ENCODE measurements around the gene SPAG16.

SPAG16 gene

DNA sequence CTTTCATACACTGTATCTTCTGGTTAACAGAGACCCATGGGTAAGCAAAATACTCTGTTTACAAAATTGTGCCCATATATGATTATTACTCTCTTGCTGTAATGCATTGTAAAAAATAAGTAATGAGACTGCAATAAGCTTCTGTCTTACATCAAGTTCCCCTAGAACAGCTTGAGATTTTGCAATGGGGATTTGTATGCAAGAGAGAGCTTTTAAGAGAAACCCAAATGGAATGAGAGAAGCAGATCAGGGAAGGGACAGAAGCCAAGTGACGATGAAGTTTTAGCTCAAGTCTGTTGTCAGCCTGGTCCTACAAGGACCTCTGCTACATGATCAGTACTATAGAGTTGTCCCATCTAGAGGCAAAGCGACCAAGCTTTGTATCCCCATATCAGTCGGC is 908.4 kb downstream of the SPAG16 start:
- Histone ChIP-seq H3K4me1 (ENCODE audit: control insufficient read depth, insufficient read depth, low read length) (no peaks in the 10 kb centered on the region), H3K36me3 (ENCODE audit: control insufficient read depth, insufficient read depth, low read length) (no peaks in the 10 kb centered on the region), H3K4me3 (ENCODE audit: insufficient read depth, low read depth, low read length) (no peak overlapping the region), H3K27ac (ENCODE audit: insufficient read depth, low read depth, low read length, poor library complexity, severe bottlenecking) (no peak overlapping the region), H3K9me3 (ENCODE audit: control insufficient read depth, low read length) (no peaks in the 10 kb centered on the region), H3K27me3 (ENCODE audit: control insufficient read depth, insufficient read depth, low read length, poor library complexity, severe bottlenecking) (no peaks in the 10 kb centered on the region)
- WGBS, 2 experiments = 96 to 99% methylated on average over 2 to 3 of the region's 3 CpGs

DNA sequence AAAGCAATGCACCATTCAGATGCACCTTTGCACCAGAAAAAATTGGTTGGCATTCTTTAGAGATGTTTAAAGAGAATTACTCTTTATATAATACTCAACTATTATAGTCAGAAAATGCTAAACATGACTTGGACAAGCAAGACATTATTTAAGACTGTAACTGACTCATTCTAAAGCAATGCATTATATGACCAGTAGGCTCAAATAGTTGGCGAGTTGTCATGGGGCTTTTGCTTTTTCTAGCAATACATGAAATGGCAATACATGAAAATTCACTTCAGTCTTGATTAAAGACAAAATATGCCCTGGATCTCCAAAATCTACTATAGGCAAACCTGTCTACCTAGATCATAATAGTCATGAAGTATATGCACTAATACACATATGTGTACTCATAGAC is 909.7 kb downstream of the SPAG16 start:
- 89 to 100% methylated on average over 1 of the region's 1 CpG for WGBS, 2 experiments
- no peak overlapping the region for H3K27ac ChIP-seq (ENCODE audit: insufficient read depth, low read depth, low read length, poor library complexity, severe bottlenecking)
- no peaks in the 10 kb centered on the region for H3K4me1 ChIP-seq (ENCODE audit: control insufficient read depth, insufficient read depth, low read length)
- H3K9me3 ChIP-seq (ENCODE audit: control insufficient read depth, low read length) = no peaks in the 10 kb centered on the region
- H3K36me3 ChIP-seq (ENCODE audit: control insufficient read depth, insufficient read depth, low read length) = no peaks in the 10 kb centered on the region
- no peaks in the 10 kb centered on the region for H3K27me3 ChIP-seq (ENCODE audit: control insufficient read depth, insufficient read depth, low read length, poor library complexity, severe bottlenecking)
- H3K4me3 ChIP-seq (ENCODE audit: insufficient read depth, low read depth, low read length) = no peak overlapping the region

DNA sequence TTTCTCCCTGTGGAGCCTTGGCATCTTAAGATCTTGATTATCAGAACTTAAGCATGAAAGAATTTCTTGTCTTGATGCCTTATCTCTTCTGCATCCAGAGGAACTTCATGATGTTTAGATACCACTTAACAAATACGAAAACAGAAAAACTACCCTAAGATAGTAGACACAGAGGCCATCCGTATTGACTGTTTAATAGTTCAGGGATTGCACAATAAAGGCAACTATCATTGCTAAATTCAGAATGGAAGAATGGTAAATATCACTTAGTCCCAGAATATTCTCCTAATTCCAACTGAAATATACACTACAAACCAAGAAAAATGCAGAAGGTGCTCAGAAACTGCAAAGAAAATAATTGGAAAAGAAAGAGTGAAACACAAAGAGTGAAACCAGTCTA is 912.0 kb downstream of the SPAG16 start:
- Histone ChIP-seq H3K4me3 (ENCODE audit: insufficient read depth, low read depth, low read length) (no peak overlapping the region), H3K27me3 (ENCODE audit: control insufficient read depth, insufficient read depth, low read length, poor library complexity, severe bottlenecking) (no peaks in the 10 kb centered on the region), H3K36me3 (ENCODE audit: control insufficient read depth, insufficient read depth, low read length) (no peaks in the 10 kb centered on the region), H3K9me3 (ENCODE audit: control insufficient read depth, low read length) (no peaks in the 10 kb centered on the region), H3K4me1 (ENCODE audit: control insufficient read depth, insufficient read depth, low read length) (no peaks in the 10 kb centered on the region), H3K27ac (ENCODE audit: insufficient read depth, low read depth, low read length, poor library complexity, severe bottlenecking) (no peak overlapping the region)
- 50 to 72% methylated on average over 1 to 2 of the region's 2 CpGs for WGBS, 2 experiments

DNA sequence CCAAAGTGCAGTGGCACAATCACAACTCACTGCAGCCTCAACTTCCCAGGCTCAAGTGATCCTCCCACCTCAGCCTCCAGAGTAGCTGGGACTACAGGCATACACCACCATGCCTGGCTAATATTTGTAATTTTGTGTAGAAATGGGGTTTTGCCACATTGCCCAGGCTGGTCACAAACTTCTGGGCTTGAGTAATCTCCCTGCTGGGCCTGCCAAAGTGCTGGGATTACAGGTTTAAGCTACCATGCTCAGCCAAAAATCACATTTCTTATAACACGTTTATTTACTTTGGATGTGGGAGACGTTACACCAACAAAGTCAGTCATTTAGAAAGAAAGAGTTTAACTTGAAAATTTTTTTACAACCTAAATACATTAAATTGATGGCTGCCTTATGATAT is 917.6 kb downstream of the SPAG16 start:
- no peak overlapping the region for H3K4me3 ChIP-seq (ENCODE audit: insufficient read depth, low read depth, low read length)
- H3K36me3 ChIP-seq (ENCODE audit: control insufficient read depth, insufficient read depth, low read length) = no peaks in the 10 kb centered on the region
- no peaks in the 10 kb centered on the region for H3K4me1 ChIP-seq (ENCODE audit: control insufficient read depth, insufficient read depth, low read length)
- no peak overlapping the region for H3K27ac ChIP-seq (ENCODE audit: insufficient read depth, low read depth, low read length, poor library complexity, severe bottlenecking)
- 96% methylated on average over 2 of the region's 2 CpGs; no CpG with 5 or more reads in 1 of the 2 experiments for WGBS, 2 experiments
- H3K27me3 ChIP-seq (ENCODE audit: control insufficient read depth, insufficient read depth, low read length, poor library complexity, severe bottlenecking) = no peaks in the 10 kb centered on the region
- H3K9me3 ChIP-seq (ENCODE audit: control insufficient read depth, low read length) = no peaks in the 10 kb centered on the region

DNA sequence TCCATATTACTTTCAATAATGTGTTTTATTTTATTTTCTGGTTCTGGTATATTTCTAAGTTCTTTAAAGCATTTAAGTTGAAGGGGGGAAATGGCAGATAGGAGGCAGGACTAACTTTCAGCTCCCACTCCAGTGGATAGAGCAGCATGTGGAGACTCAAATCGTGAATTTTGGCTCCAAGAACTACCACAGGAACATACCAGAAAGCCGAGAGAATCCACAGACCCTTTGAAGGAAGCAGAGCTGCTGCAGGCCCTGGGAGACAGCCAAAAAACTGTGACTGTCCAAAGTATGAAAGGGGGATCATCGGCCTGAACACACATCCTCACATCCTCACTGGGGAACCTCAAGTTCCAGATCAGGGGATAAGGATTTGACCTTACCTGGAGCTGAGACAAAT is 919.0 kb downstream of the SPAG16 start:
- H3K36me3 ChIP-seq (ENCODE audit: control insufficient read depth, insufficient read depth, low read length) = no peaks in the 10 kb centered on the region
- H3K27ac ChIP-seq (ENCODE audit: insufficient read depth, low read depth, low read length, poor library complexity, severe bottlenecking) = no peak overlapping the region
- no peaks in the 10 kb centered on the region for H3K27me3 ChIP-seq (ENCODE audit: control insufficient read depth, insufficient read depth, low read length, poor library complexity, severe bottlenecking)
- 81 to 82% methylated on average over 3 of the region's 3 CpGs for WGBS, 2 experiments
- H3K4me3 ChIP-seq (ENCODE audit: insufficient read depth, low read depth, low read length) = no peak overlapping the region
- H3K9me3 ChIP-seq (ENCODE audit: control insufficient read depth, low read length) = no peaks in the 10 kb centered on the region
- no peaks in the 10 kb centered on the region for H3K4me1 ChIP-seq (ENCODE audit: control insufficient read depth, insufficient read depth, low read length)

DNA sequence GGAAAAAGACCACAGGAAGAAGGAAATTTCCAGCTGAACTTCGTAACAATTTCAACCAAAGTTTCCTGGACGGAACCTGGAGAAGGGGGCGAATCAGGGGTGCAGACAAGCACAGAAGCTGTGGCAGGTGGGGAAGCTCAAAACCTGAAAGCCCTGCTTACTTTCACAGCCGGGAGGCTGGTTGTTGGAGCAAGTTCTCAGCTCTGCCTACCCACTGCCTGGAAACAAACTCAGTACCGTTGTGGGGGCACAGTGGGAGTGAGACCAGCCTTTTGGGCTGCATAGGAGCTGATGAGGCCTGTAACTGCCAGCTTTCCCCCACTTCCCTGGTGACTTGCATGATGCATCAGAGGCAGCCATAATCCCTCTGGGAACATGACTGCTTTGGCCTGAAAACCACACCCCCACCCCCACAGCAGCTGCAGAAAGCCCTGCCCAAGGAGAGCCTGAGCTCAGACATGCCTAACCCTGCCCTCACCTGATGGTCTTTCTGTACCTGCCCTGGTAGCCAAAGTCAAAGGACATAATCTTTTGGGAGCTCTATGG is 919.6 kb downstream of the SPAG16 start:
- no peaks in the 10 kb centered on the region for H3K4me1 ChIP-seq (ENCODE audit: control insufficient read depth, insufficient read depth, low read length)
- no peak overlapping the region for H3K27ac ChIP-seq (ENCODE audit: insufficient read depth, low read depth, low read length, poor library complexity, severe bottlenecking)
- H3K27me3 ChIP-seq (ENCODE audit: control insufficient read depth, insufficient read depth, low read length, poor library complexity, severe bottlenecking) = no peaks in the 10 kb centered on the region
- no peaks in the 10 kb centered on the region for H3K36me3 ChIP-seq (ENCODE audit: control insufficient read depth, insufficient read depth, low read length)
- no peaks in the 10 kb centered on the region for H3K9me3 ChIP-seq (ENCODE audit: control insufficient read depth, low read length)
- H3K4me3 ChIP-seq (ENCODE audit: insufficient read depth, low read depth, low read length) = no peak overlapping the region
- WGBS, 2 experiments = 92 to 95% methylated on average over 5 of the region's 5 CpGs

DNA sequence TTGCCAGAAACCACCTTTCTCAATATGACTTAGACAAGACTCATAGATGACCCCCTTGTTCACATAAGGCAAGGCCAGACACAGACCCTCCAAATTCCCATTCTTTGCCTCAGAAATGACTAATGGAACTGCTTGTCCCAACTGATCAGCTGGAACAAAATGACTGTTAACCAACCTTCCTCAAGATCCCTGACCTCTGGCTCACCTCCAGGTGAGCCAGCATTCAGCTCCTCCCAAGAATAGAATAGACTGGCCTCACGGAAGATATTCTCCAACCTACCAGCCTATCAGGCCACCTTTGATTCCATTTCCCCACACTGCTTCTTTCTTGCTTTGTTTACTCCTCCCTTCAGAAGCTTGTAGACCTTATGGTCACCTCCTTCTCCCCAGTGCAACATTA is 930.8 kb downstream of the SPAG16 start:
- Histone ChIP-seq H3K9me3 (ENCODE audit: control insufficient read depth, low read length) (no peaks in the 10 kb centered on the region), H3K4me1 (ENCODE audit: control insufficient read depth, insufficient read depth, low read length) (no peaks in the 10 kb centered on the region), H3K36me3 (ENCODE audit: control insufficient read depth, insufficient read depth, low read length) (no peaks in the 10 kb centered on the region), H3K27ac (ENCODE audit: insufficient read depth, low read depth, low read length, poor library complexity, severe bottlenecking) (no peak overlapping the region), H3K27me3 (ENCODE audit: control insufficient read depth, insufficient read depth, low read length, poor library complexity, severe bottlenecking) (no peaks in the 10 kb centered on the region), H3K4me3 (ENCODE audit: insufficient read depth, low read depth, low read length) (no peak overlapping the region)
- WGBS, 2 experiments = 88 to 97% methylated on average over 1 of the region's 1 CpG

DNA sequence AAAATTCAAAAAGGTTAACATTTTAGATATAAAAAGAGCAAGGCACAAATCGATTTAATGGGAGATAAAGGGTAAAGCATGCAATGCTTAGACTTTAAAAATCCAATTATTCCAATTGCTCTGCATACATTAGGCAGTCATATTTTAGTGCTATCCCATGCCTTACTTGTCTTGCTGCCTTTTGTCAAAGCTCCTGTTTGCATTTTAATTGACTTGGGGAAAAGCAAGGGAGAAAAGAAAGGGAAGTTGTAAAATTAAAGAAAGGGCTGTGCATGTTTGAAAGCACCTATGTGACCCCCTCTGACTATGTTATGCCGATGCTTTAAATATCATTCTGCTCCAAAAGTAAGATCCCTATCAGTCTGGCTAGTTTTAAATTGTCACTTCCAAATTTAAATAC is 932.9 kb downstream of the SPAG16 start:
- 77 to 89% methylated on average over 1 of the region's 2 CpGs for WGBS, 2 experiments
- H3K9me3 ChIP-seq (ENCODE audit: control insufficient read depth, low read length) = no peaks in the 10 kb centered on the region
- H3K4me3 ChIP-seq (ENCODE audit: insufficient read depth, low read depth, low read length) = no peak overlapping the region
- H3K36me3 ChIP-seq (ENCODE audit: control insufficient read depth, insufficient read depth, low read length) = no peaks in the 10 kb centered on the region
- no peak overlapping the region for H3K27ac ChIP-seq (ENCODE audit: insufficient read depth, low read depth, low read length, poor library complexity, severe bottlenecking)
- H3K4me1 ChIP-seq (ENCODE audit: control insufficient read depth, insufficient read depth, low read length) = no peaks in the 10 kb centered on the region
- H3K27me3 ChIP-seq (ENCODE audit: control insufficient read depth, insufficient read depth, low read length, poor library complexity, severe bottlenecking) = no peaks in the 10 kb centered on the region

DNA sequence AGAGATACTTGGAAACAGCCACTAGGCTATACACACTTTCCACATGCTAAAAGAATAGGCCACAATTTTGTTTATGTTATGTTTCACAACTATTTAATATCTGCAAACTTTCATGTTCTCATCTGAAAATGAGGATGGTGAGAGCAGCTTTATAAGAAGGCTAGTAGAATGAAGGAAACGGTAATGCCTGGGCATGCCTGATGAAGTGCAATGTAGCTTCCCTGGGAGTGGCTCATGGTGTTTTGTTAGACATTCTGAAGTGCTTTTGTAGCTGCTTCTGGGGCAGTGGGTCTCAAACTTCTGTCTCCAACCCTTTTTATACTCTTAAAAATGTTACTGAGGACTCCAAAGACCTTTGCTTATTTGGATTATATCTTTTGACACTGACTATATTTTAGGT is 933.3 kb downstream of the SPAG16 start:
- no peak overlapping the region for H3K27ac ChIP-seq (ENCODE audit: insufficient read depth, low read depth, low read length, poor library complexity, severe bottlenecking)
- H3K4me1 ChIP-seq (ENCODE audit: control insufficient read depth, insufficient read depth, low read length) = no peaks in the 10 kb centered on the region
- H3K4me3 ChIP-seq (ENCODE audit: insufficient read depth, low read depth, low read length) = no peak overlapping the region
- H3K36me3 ChIP-seq (ENCODE audit: control insufficient read depth, insufficient read depth, low read length) = no peaks in the 10 kb centered on the region
- no peaks in the 10 kb centered on the region for H3K9me3 ChIP-seq (ENCODE audit: control insufficient read depth, low read length)
- WGBS, 2 experiments = 63 to 72% methylated on average over 1 of the region's 1 CpG
- no peaks in the 10 kb centered on the region for H3K27me3 ChIP-seq (ENCODE audit: control insufficient read depth, insufficient read depth, low read length, poor library complexity, severe bottlenecking)

DNA sequence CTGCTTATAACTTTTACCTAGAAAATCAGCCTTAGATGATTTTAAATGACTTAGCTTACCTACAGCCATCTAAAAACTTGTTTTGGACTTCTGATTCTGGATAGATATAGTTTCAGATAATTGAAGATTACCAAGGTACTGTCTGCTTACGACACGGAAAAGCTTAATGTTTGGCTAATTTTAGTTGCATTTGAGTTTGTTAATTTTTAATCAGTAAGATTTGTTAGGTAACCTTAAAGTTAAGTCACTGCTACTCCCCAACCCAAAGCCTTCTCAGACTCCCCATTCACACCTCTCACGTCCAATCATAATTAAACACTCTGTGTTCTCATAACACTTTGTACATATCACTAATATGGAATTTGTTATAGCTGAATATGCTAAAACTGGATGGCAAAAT is 936.0 kb downstream of the SPAG16 start:
- H3K27me3 ChIP-seq (ENCODE audit: control insufficient read depth, insufficient read depth, low read length, poor library complexity, severe bottlenecking) = no peaks in the 10 kb centered on the region
- WGBS, 2 experiments = 65 to 92% methylated on average over 2 to 3 of the region's 3 CpGs
- no peaks in the 10 kb centered on the region for H3K4me1 ChIP-seq (ENCODE audit: control insufficient read depth, insufficient read depth, low read length)
- no peaks in the 10 kb centered on the region for H3K9me3 ChIP-seq (ENCODE audit: control insufficient read depth, low read length)
- no peaks in the 10 kb centered on the region for H3K36me3 ChIP-seq (ENCODE audit: control insufficient read depth, insufficient read depth, low read length)
- no peak overlapping the region for H3K4me3 ChIP-seq (ENCODE audit: insufficient read depth, low read depth, low read length)
- H3K27ac ChIP-seq (ENCODE audit: insufficient read depth, low read depth, low read length, poor library complexity, severe bottlenecking) = no peak overlapping the region

DNA sequence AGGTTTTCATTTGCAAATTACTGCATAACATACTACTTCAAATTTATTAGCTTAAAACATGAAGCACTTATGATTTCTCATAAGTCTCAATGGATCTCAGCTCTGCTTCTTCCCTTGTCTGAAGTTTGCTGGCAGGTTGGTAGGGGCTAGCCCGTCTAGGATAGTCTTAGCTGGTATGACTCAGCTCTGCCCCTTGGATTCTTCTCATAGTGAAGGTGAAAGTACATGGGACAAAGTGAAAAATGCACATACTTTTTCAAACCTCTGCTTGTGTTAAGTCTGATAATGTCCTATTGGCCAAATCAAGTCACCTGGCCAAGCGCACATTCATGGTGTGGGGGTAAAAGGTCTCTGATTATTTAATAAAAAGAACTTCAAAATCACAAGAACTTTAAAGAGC is 941.8 kb downstream of the SPAG16 start:
- H3K4me1 ChIP-seq (ENCODE audit: control insufficient read depth, insufficient read depth, low read length) = no peaks in the 10 kb centered on the region
- H3K27ac ChIP-seq (ENCODE audit: insufficient read depth, low read depth, low read length, poor library complexity, severe bottlenecking) = no peak overlapping the region
- no peaks in the 10 kb centered on the region for H3K9me3 ChIP-seq (ENCODE audit: control insufficient read depth, low read length)
- H3K27me3 ChIP-seq (ENCODE audit: control insufficient read depth, insufficient read depth, low read length, poor library complexity, severe bottlenecking) = no peaks in the 10 kb centered on the region
- 85 to 96% methylated on average over 1 of the region's 2 CpGs for WGBS, 2 experiments
- H3K4me3 ChIP-seq (ENCODE audit: insufficient read depth, low read depth, low read length) = no peak overlapping the region
- H3K36me3 ChIP-seq (ENCODE audit: control insufficient read depth, insufficient read depth, low read length) = no peaks in the 10 kb centered on the region
